PFSK-1 (cell line): Measurements from ENCODE around the gene PLEKHD1.

Experiments
- FOXP2 ChIP-seq: optimal IDR thresholded peaks from 2 replicates; pipeline ENCODE3; 2011; ENCODE audit warnings: borderline replicate concordance, control low read depth, inconsistent platforms; ENCODE audit not compliant: insufficient read depth; ENCODE audit errors: extremely low read length, extremely low read depth
- POLR2AphosphoS5 ChIP-seq: IDR thresholded peaks from 2 replicates; pipeline ENCODE4 v1.6.1; 2012; ENCODE audit warnings: low read depth, mild to moderate bottlenecking, control low read depth, low read length, moderate library complexity
- REST ChIP-seq, 2 experiments: IDR thresholded peaks; 2 replicates each; pipeline versions ENCODE4 v1.6.1 to v1.8.0; 2011 to 2012; ENCODE audit warnings: low read depth in 2 of 2, low read length in 2 of 2, control low read depth in 1 of 2, inconsistent platforms in 1 of 2, mild to moderate bottlenecking in 1 of 2, moderate library complexity in 1 of 2; ENCODE audit not compliant: insufficient read depth in 1 of 2
- SIN3A ChIP-seq: IDR thresholded peaks from 2 replicates; pipeline ENCODE4 v1.6.1; 2012; ENCODE audit warnings: mild to moderate bottlenecking, low read length, moderate library complexity, borderline replicate concordance; ENCODE audit not compliant: insufficient read depth
- TAF1 ChIP-seq: IDR thresholded peaks from 2 replicates; pipeline ENCODE4 v1.6.1; 2012; ENCODE audit warnings: low read length, control low read depth, borderline replicate concordance; ENCODE audit not compliant: insufficient read depth

Gene PLEKHD1

GRCh38 chr14:69532561-69533340 lies 48.2 kb downstream of the PLEKHD1 start:
- TF ChIP-seq REST (IDR thresholded peaks at IDR 0.05; ENCODE audit: insufficient read depth in 1 of 2, low read depth in 2 of 2, low read length in 2 of 2) (no peak), SIN3A (no peak), POLR2AphosphoS5 (no peak), FOXP2 (no peak), TAF1 (no peak)

- TF ChIP-seq TAF1 (no peak), REST (IDR thresholded peaks at IDR 0.05; ENCODE audit: insufficient read depth in 1 of 2, low read depth in 2 of 2, low read length in 2 of 2) (no peak), FOXP2 (no peak), SIN3A (no peak), POLR2AphosphoS5 (no peak)
Observed at GRCh38 chr14:69535230-69535848, 50.8 kb downstream of the PLEKHD1 start.

GRCh38 chr14:69536971-69537370 lies 52.4 kb downstream of the PLEKHD1 start:
- TF ChIP-seq FOXP2 (no peak), POLR2AphosphoS5 (no peak), SIN3A (no peak), TAF1 (no peak), REST (IDR thresholded peaks at IDR 0.05; ENCODE audit: insufficient read depth in 1 of 2, low read depth in 2 of 2, low read length in 2 of 2) (no peak)

- TF ChIP-seq FOXP2 (no peak), REST (IDR thresholded peaks at IDR 0.05; ENCODE audit: insufficient read depth in 1 of 2, low read depth in 2 of 2, low read length in 2 of 2) (no peak), POLR2AphosphoS5 (no peak), SIN3A (no peak), TAF1 (no peak)
Observed at GRCh38 chr14:69537900-69538299, 53.4 kb downstream of the PLEKHD1 start.
